C4-2B (cell line): ENCODE data around the gene HGFAC.

Experiments used
- ZFX ChIP-seq: fragments of 450-650 bp; IDR thresholded peaks from 2 replicates; pipeline ENCODE4 v1.6.1; 2017
- TF ChIP-seq, protein P1 (sequence below): fragments of 450-650 bp; conservative IDR thresholded peaks from 2 replicates; pipeline ENCODE4 v1.5.1; 2017; ENCODE audit warnings: mild to moderate bottlenecking

DNA sequence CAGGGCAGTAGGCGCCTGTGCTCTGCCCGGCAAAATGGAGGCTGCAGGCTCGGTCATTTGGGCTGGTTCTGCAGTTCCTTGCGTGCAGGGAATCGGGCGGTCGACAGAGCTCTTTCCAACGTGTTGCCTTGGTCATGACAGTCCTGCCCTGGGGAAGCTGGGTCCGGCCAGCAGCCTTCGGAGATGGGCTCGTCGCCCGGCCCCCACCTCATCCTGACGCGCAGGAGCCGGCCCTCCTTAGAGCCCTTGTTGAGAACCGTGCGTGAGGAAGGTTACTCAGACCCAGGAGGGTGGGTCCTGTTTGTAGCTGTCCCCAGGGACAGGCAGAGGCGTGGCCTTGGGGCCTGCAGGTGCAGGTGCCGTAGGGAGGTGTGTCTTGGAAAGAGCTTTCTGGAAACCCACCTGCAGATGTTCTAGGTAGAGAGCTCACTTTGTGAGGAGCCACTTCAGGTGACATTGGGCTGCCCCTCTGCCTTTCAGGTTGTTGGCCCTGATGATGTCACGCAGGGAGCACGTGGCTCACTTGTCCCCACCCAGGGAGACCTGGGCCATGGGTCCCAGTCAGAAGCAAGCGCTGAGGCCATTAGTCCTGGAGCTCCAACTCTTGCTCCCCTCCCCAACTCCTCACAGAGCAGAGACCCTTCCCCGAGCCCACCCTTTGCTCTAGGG, 15.2 kb upstream of the HGFAC start:
- TF ChIP-seq, protein P1, sequence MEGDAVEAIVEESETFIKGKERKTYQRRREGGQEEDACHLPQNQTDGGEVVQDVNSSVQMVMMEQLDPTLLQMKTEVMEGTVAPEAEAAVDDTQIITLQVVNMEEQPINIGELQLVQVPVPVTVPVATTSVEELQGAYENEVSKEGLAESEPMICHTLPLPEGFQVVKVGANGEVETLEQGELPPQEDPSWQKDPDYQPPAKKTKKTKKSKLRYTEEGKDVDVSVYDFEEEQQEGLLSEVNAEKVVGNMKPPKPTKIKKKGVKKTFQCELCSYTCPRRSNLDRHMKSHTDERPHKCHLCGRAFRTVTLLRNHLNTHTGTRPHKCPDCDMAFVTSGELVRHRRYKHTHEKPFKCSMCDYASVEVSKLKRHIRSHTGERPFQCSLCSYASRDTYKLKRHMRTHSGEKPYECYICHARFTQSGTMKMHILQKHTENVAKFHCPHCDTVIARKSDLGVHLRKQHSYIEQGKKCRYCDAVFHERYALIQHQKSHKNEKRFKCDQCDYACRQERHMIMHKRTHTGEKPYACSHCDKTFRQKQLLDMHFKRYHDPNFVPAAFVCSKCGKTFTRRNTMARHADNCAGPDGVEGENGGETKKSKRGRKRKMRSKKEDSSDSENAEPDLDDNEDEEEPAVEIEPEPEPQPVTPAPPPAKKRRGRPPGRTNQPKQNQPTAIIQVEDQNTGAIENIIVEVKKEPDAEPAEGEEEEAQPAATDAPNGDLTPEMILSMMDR, result no peak
- no peak for TF ChIP-seq ZFX
